ENCODE data around the gene NOS2. TPM values are rescaled to one million over a fixed set of nuclear protein-coding genes. Genes with fewer than 3 reads are reported as not detected.
"Not testable (repeated sequence)": the region's sequence is repeated elsewhere in the genome, so short reads cannot be mapped to it uniquely, and the experiment has no call there.

Gene NOS2
- total RNA-seq, 1 donor from 2014 or later, result 0.09 TPM

DNA sequence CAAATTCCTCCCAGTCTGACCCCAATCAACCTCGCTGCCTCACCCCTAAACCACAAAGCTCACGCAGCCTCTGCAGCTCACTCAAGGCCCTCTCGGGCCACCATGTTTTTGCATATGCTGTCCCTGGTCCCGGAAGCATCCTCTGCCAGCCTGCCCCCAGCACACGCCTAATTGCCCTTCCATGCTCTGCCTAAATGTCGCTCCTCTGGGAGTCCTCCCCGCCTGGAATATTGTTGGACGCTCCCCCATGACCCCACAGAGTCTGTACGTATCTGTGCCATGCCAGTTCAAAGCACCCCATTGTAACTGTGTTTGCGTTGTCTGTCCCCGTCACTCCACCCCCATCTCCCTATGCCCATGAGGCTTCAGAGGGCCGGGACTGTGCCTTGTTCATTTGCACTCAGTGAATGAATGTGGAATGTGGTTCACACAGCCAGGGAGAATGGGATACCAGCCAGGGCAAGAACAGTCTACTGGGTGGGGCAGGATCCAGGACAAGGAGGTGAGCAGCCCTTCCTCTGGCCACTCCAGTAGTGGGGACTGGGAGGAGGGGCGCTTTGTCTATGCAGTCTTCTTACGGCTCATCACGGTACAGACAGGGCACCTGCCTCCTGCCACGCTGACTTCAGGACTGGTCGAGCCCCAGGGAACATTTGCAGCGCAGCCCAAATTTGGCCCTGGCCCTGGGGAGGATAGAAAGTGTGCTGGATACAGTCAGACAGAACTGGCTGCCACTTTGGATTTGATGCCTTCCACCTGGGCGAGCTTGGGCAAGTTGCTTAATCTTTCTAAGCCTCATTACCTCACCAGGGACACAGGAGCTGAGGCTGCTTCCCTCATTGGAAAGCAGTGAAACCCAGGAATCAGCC, 48.5 kb downstream of the NOS2 start:
- FAIRE-seq, result no peak
- H3K79me2 ChIP-seq (ENCODE audit: insufficient read depth, low read length), result no peaks in the 10 kb centered on the region
- DNase-seq (ENCODE audit: low read depth), result no peak
- H2AFZ ChIP-seq (ENCODE audit: low read depth, low read length), result no peak overlapping the region
- no peaks in the 10 kb centered on the region for H3K9me3 ChIP-seq (ENCODE audit: insufficient read depth, low read depth, low read length)
- no peaks in the 10 kb centered on the region for H3K4me1 Mint-ChIP-seq (ENCODE audit: low read depth, unreplicated experiment)
- H3K9me3 Mint-ChIP-seq (ENCODE audit: unreplicated experiment), result no peaks in the 10 kb centered on the region
- no peak overlapping the region for H3K4me3 ChIP-seq (ENCODE audit: insufficient read depth, low read depth, low read length)
- H3K36me3 Mint-ChIP-seq (ENCODE audit: low read depth, unreplicated experiment), result no peaks in the 10 kb centered on the region
- H3K27ac Mint-ChIP-seq (ENCODE audit: unreplicated experiment), result no peak overlapping the region
- peaks cover 28% of the 10 kb centered on the region for H3K27me3 Mint-ChIP-seq (ENCODE audit: low read depth, unreplicated experiment)
- no peak overlapping the region for H3K27ac ChIP-seq (ENCODE audit: low read depth, low read length)
- H3K9ac ChIP-seq (ENCODE audit: low read length), result no peak overlapping the region
- H3K4me2 ChIP-seq (ENCODE audit: low read length), result no peak overlapping the region
- TF ChIP-seq, protein P1, sequence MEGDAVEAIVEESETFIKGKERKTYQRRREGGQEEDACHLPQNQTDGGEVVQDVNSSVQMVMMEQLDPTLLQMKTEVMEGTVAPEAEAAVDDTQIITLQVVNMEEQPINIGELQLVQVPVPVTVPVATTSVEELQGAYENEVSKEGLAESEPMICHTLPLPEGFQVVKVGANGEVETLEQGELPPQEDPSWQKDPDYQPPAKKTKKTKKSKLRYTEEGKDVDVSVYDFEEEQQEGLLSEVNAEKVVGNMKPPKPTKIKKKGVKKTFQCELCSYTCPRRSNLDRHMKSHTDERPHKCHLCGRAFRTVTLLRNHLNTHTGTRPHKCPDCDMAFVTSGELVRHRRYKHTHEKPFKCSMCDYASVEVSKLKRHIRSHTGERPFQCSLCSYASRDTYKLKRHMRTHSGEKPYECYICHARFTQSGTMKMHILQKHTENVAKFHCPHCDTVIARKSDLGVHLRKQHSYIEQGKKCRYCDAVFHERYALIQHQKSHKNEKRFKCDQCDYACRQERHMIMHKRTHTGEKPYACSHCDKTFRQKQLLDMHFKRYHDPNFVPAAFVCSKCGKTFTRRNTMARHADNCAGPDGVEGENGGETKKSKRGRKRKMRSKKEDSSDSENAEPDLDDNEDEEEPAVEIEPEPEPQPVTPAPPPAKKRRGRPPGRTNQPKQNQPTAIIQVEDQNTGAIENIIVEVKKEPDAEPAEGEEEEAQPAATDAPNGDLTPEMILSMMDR (IDR thresholded peaks at IDR 0.05; ENCODE audit: insufficient read depth, low read depth, low read length), result no peak
- TF ChIP-seq EZH2 (IDR thresholded peaks at IDR 0.05; ENCODE audit: insufficient read depth, low read length), result no peak
- H3K36me3 ChIP-seq (ENCODE audit: insufficient read depth, low read length), result no peaks in the 10 kb centered on the region
- no peaks in the 10 kb centered on the region for H3K27me3 ChIP-seq (ENCODE audit: insufficient read depth, low read length)
- no peaks in the 10 kb centered on the region for H3K4me1 ChIP-seq (ENCODE audit: insufficient read depth, low read length)
- no peak overlapping the region for H3K4me3 Mint-ChIP-seq (ENCODE audit: unreplicated experiment)
- no peaks in the 10 kb centered on the region for H4K20me1 ChIP-seq (ENCODE audit: insufficient read depth, low read length)

DNA sequence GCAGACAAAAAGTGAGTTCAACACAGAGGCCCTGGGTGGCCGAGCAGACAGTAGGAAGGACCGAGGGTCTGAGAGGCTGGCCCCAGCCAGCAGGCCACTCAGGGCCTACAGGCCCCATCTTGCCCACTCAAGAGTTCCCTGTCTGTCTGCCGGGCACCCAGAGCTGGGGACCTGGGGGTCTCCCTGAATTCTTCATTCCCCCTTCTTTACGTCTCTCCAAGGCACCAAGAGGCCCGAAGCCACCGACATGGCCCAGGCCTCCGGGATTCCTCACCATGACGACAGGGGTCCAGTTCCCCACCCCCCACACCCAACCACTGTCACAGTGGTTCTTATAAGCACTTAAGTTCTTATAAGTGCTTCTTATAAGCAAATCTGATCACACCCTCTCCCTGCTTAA, 49.2 kb downstream of the NOS2 start:
- H3K27ac ChIP-seq (ENCODE audit: low read depth, low read length), result no peak overlapping the region
- Mint-ChIP-seq H3K36me3 (ENCODE audit: low read depth, unreplicated experiment) (no peaks in the 10 kb centered on the region), H3K4me3 (ENCODE audit: unreplicated experiment) (no peak overlapping the region), H3K4me1 (ENCODE audit: low read depth, unreplicated experiment) (no peaks in the 10 kb centered on the region), H3K27ac (ENCODE audit: unreplicated experiment) (no peak overlapping the region), H3K27me3 (ENCODE audit: low read depth, unreplicated experiment) (peaks cover 22% of the 10 kb centered on the region), H3K9me3 (ENCODE audit: unreplicated experiment) (no peaks in the 10 kb centered on the region)
- H2AFZ ChIP-seq (ENCODE audit: low read depth, low read length), result no peak overlapping the region
- H3K9ac ChIP-seq (ENCODE audit: low read length), result no peak overlapping the region
- H3K4me1 ChIP-seq (ENCODE audit: insufficient read depth, low read length), result no peaks in the 10 kb centered on the region
- no peaks in the 10 kb centered on the region for H3K27me3 ChIP-seq (ENCODE audit: insufficient read depth, low read length)
- H3K79me2 ChIP-seq (ENCODE audit: insufficient read depth, low read length), result no peaks in the 10 kb centered on the region
- no peak overlapping the region for H3K4me2 ChIP-seq (ENCODE audit: low read length)
- no peak overlapping the region for H3K4me3 ChIP-seq (ENCODE audit: insufficient read depth, low read depth, low read length)
- no peaks in the 10 kb centered on the region for H3K36me3 ChIP-seq (ENCODE audit: insufficient read depth, low read length)
- FAIRE-seq (no peak), DNase-seq (ENCODE audit: low read depth) (no peak)
- TF ChIP-seq EZH2 (IDR thresholded peaks at IDR 0.05; ENCODE audit: insufficient read depth, low read length), result no peak
- TF ChIP-seq, protein P1 (IDR thresholded peaks at IDR 0.05; ENCODE audit: insufficient read depth, low read depth, low read length), result no peak
- H3K9me3 ChIP-seq (ENCODE audit: insufficient read depth, low read depth, low read length), result no peaks in the 10 kb centered on the region
- H4K20me1 ChIP-seq (ENCODE audit: insufficient read depth, low read length), result no peaks in the 10 kb centered on the region

DNA sequence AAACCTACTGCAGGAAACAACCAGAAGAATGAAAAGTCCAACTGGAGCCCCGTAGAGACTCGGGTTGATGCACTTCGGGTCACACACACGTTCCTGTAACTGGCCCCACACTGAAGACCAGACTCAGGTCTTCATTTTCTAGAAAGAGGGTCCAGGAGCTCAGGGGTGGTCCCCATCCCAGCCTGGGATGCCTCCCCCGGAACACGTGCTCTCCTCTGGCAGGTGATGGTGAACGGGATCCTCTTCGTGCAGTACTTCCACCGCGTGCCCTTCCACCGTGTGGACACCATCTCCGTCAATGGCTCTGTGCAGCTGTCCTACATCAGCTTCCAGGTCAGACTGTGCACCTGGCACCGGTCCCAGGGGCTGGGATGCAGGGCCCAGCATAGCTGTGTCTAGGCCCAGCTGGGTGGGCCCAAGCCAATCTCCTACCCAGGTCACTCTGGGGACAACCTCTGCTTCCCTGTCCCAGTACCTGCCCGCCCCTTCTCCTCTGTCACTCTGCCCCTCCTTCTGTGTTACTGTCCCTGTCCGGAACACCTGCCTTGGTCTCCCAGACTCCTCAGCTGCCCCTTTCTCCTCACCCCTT, 50.7 kb downstream of the NOS2 start:
- H3K4me2 ChIP-seq (ENCODE audit: low read length); DNase-seq (ENCODE audit: low read depth); H3K4me1 ChIP-seq (ENCODE audit: insufficient read depth, low read length); H3K27ac Mint-ChIP-seq (ENCODE audit: unreplicated experiment); H3K36me3 Mint-ChIP-seq (ENCODE audit: low read depth, unreplicated experiment); FAIRE-seq; H3K9me3 Mint-ChIP-seq (ENCODE audit: unreplicated experiment); H3K36me3 ChIP-seq (ENCODE audit: insufficient read depth, low read length); H4K20me1 ChIP-seq (ENCODE audit: insufficient read depth, low read length); H3K9me3 ChIP-seq (ENCODE audit: insufficient read depth, low read depth, low read length); H3K9ac ChIP-seq (ENCODE audit: low read length); H2AFZ ChIP-seq (ENCODE audit: low read depth, low read length); H3K27ac ChIP-seq (ENCODE audit: low read depth, low read length); H3K27me3 ChIP-seq (ENCODE audit: insufficient read depth, low read length); H3K79me2 ChIP-seq (ENCODE audit: insufficient read depth, low read length); H3K4me3 Mint-ChIP-seq (ENCODE audit: unreplicated experiment); H3K4me1 Mint-ChIP-seq (ENCODE audit: low read depth, unreplicated experiment); H3K4me3 ChIP-seq (ENCODE audit: insufficient read depth, low read depth, low read length): not testable (repeated sequence)
- H3K27me3 Mint-ChIP-seq (ENCODE audit: low read depth, unreplicated experiment), result peaks cover 18% of the 10 kb centered on the region
